Measurements from ENCODE around the gene FAM53B. TPM values are rescaled to one million over a fixed set of nuclear protein-coding genes. Genes with fewer than 3 reads are reported as not detected.
A peak's percentile ranks its signal among the peaks of the same experiment; 100 is the strongest.

FAM53B gene
- total RNA-seq, 1 experiment from 2014 or later, result 14.9 TPM

GRCh38 chr10:124699471-124700292 lies 44.5 kb downstream of the FAM53B start:
- Mint-ChIP-seq H3K4me1 (ENCODE audit: insufficient read depth, unreplicated experiment) (no peaks in the 10 kb centered on the region), H3K9me3 (ENCODE audit: unreplicated experiment) (no peaks in the 10 kb centered on the region), H3K27ac (ENCODE audit: low read depth, unreplicated experiment) (peak overlapping the region; percentile 32), H3K27me3 (ENCODE audit: insufficient read depth, unreplicated experiment) (no peaks in the 10 kb centered on the region), H3K36me3 (ENCODE audit: insufficient read depth, unreplicated experiment) (peaks cover 42% of the 10 kb centered on the region), H3K4me3 (ENCODE audit: unreplicated experiment) (no peak overlapping the region)
- BruUV-seq (replicated peaks), result no TSS peak
- no peak for DNase-seq (ENCODE audit: unreplicated experiment)
- ChIA-PET POLR2A (no interaction called here), CTCF (no interaction called here)
- no peak for TF ChIP-seq CTCF (IDR thresholded peaks at IDR 0.05; ENCODE audit: unreplicated experiment)
- intact Hi-C loops (cut with micrococcal nuclease), result no loop called here

- H3K4me3 Mint-ChIP-seq (ENCODE audit: unreplicated experiment), result no peak overlapping the region
- BruUV-seq (replicated peaks), result no TSS peak
- no peak for TF ChIP-seq CTCF (IDR thresholded peaks at IDR 0.05; ENCODE audit: unreplicated experiment)
- intact Hi-C loops (cut with micrococcal nuclease), result no loop called here
- H3K36me3 Mint-ChIP-seq (ENCODE audit: insufficient read depth, unreplicated experiment), result peaks cover 48% of the 10 kb centered on the region
- H3K9me3 Mint-ChIP-seq (ENCODE audit: unreplicated experiment), result no peaks in the 10 kb centered on the region
- POLR2A ChIA-PET, result no interaction called here
- H3K4me1 Mint-ChIP-seq (ENCODE audit: insufficient read depth, unreplicated experiment), result no peaks in the 10 kb centered on the region
- no peak for DNase-seq (ENCODE audit: unreplicated experiment)
- CTCF ChIA-PET, result interaction anchor here (1.0 kb wide), 2 partner anchors 43 to 160 kb away, joined by 3 to 4 read pairs; no protein-coding TSS in a partner anchor
- H3K27me3 Mint-ChIP-seq (ENCODE audit: insufficient read depth, unreplicated experiment), result no peaks in the 10 kb centered on the region
- no peak overlapping the region for H3K27ac Mint-ChIP-seq (ENCODE audit: low read depth, unreplicated experiment)
These were observed 45.4 kb downstream of the FAM53B start for GRCh38 chr10:124698545-124699469.

- H3K4me3 Mint-ChIP-seq (ENCODE audit: unreplicated experiment), result no peak overlapping the region
- no TSS peak for BruUV-seq (replicated peaks)
- TF ChIP-seq CTCF (IDR thresholded peaks at IDR 0.05; ENCODE audit: unreplicated experiment), result no peak
- CTCF ChIA-PET, result interaction anchor here (0.9 to 1.0 kb wide), 3 partner anchors 21 to 159 kb away, joined by 3 to 4 read pairs (median 3); no protein-coding TSS in a partner anchor
- no peak overlapping the region for H3K27ac Mint-ChIP-seq (ENCODE audit: low read depth, unreplicated experiment)
- no peaks in the 10 kb centered on the region for H3K4me1 Mint-ChIP-seq (ENCODE audit: insufficient read depth, unreplicated experiment)
- DNase-seq (ENCODE audit: unreplicated experiment), result no peak
- POLR2A ChIA-PET, result no interaction called here
- intact Hi-C loops (cut with micrococcal nuclease), result no loop called here
- H3K36me3 Mint-ChIP-seq (ENCODE audit: insufficient read depth, unreplicated experiment), result peaks cover 49% of the 10 kb centered on the region
- no peaks in the 10 kb centered on the region for H3K27me3 Mint-ChIP-seq (ENCODE audit: insufficient read depth, unreplicated experiment)
- no peaks in the 10 kb centered on the region for H3K9me3 Mint-ChIP-seq (ENCODE audit: unreplicated experiment)
These were observed 46.2 kb downstream of the FAM53B start for GRCh38 chr10:124697837-124698544.

All from MCF 10A (cell line).